ENCODE results near the gene DLX1.

DLX1 gene

GRCh38 chr2:172079416-172079815 lies 5.9 kb upstream of the DLX1 start:
- no peak for DNase-seq (ENCODE audit: low read depth)
- TF ChIP-seq CTCF (conservative IDR thresholded peaks at IDR 0.05; ENCODE audit: low read length) = no peak
- no peak overlapping the region for H3K4me3 ChIP-seq (ENCODE audit: low read length)

- TF ChIP-seq CTCF (conservative IDR thresholded peaks at IDR 0.05; ENCODE audit: low read length) = no peak
- H3K4me3 ChIP-seq (ENCODE audit: low read length) = no peak overlapping the region
- DNase-seq (ENCODE audit: low read depth) = no peak
Measured at GRCh38 chr2:172079838-172080640, 5.3 kb upstream of the DLX1 start.

- DNase-seq (ENCODE audit: low read depth) = no peak
- no peak overlapping the region for H3K4me3 ChIP-seq (ENCODE audit: low read length)
- no peak for TF ChIP-seq CTCF (conservative IDR thresholded peaks at IDR 0.05; ENCODE audit: low read length)
Measured at GRCh38 chr2:172080641-172081220, 4.6 kb upstream of the DLX1 start.

GRCh38 chr2:172081221-172082022 lies 3.9 kb upstream of the DLX1 start:
- DNase-seq (ENCODE audit: low read depth) = no peak
- H3K4me3 ChIP-seq (ENCODE audit: low read length) = no peak overlapping the region
- TF ChIP-seq CTCF (conservative IDR thresholded peaks at IDR 0.05; ENCODE audit: low read length) = no peak

GRCh38 chr2:172082105-172082943 lies 3.0 kb upstream of the DLX1 start:
- peak overlapping the region; percentile 67 for H3K4me3 ChIP-seq (ENCODE audit: low read length)
- TF ChIP-seq CTCF (conservative IDR thresholded peaks at IDR 0.05; ENCODE audit: low read length) = no peak
- DNase-seq (ENCODE audit: low read depth) = no peak

- no peak for TF ChIP-seq CTCF (conservative IDR thresholded peaks at IDR 0.05; ENCODE audit: low read length)
- DNase-seq (ENCODE audit: low read depth) = no peak
- H3K4me3 ChIP-seq (ENCODE audit: low read length) = peak overlapping the region; percentile 67
Measured at GRCh38 chr2:172082944-172083627, 2.2 kb upstream of the DLX1 start.

All from AG10803 (cell line).